GM13976 (cell line): ENCODE data around the gene PTGIS.
"Not testable (repeated sequence)": the region's sequence is repeated elsewhere in the genome, so short reads cannot be mapped to it uniquely, and the experiment has no call there.

Experiments used
- DNase-seq: peaks from one replicate; pipeline ENCODE4 v3.0.0; 2012; ENCODE audit warnings: low spot score
- in situ Hi-C: fragments of 300-500 bp; cut with MboI; formaldehyde crosslinking; loops from one replicate; pipeline ENCODE4 v1.12.0; 2022; ENCODE audit warnings: low sequenced_read_pairs, mixed read lengths, inconsistent platforms; ENCODE audit not compliant: unreplicated experiment
- TF ChIP-seq, protein P1 (sequence below): IDR thresholded peaks from 2 replicates; pipeline ENCODE4 v1.5.1; 2012; ENCODE audit warnings: borderline replicate concordance, mild to moderate bottlenecking; ENCODE audit not compliant: insufficient read depth; ENCODE audit errors: extremely low read depth, missing control alignments, control extremely low read depth

PTGIS gene

DNA sequence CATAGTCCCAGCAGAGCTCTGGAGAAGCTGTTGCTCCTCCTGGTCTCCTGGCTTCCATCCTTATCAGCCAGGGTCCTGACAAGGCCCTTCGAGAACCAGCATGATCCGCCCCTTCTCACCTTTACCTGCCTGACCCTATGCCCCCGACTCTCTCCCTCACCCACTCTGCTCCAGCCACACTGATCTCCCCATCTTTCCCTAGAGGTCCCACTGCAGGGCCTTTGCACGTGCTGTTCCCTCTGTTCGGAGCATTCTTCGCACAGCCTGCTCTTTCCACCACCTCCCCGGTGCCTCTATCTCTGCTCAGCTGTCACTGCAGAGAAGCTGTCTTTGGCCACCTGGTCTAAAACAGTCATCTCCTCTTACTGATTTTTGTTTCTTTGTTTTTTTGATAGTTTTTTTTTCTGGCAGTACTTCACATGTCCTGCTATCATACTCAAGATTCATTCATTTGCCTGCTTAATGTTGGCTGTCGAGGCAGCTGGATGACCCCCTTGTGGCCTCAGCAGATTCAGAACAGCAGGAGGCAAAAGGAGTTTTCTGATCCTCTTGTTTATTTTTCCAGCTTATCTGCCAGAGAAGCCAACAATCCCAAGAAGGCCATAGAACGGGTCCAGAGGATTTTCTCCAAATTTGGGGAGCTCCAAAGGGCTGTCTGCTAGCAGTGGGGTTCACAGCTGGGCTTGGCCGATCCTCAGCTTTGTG, 1.6 kb upstream of the PTGIS start:
- no peak for DNase-seq
- in situ Hi-C loops, result no loop called here
- TF ChIP-seq, protein P1, sequence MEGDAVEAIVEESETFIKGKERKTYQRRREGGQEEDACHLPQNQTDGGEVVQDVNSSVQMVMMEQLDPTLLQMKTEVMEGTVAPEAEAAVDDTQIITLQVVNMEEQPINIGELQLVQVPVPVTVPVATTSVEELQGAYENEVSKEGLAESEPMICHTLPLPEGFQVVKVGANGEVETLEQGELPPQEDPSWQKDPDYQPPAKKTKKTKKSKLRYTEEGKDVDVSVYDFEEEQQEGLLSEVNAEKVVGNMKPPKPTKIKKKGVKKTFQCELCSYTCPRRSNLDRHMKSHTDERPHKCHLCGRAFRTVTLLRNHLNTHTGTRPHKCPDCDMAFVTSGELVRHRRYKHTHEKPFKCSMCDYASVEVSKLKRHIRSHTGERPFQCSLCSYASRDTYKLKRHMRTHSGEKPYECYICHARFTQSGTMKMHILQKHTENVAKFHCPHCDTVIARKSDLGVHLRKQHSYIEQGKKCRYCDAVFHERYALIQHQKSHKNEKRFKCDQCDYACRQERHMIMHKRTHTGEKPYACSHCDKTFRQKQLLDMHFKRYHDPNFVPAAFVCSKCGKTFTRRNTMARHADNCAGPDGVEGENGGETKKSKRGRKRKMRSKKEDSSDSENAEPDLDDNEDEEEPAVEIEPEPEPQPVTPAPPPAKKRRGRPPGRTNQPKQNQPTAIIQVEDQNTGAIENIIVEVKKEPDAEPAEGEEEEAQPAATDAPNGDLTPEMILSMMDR, result no peak

DNA sequence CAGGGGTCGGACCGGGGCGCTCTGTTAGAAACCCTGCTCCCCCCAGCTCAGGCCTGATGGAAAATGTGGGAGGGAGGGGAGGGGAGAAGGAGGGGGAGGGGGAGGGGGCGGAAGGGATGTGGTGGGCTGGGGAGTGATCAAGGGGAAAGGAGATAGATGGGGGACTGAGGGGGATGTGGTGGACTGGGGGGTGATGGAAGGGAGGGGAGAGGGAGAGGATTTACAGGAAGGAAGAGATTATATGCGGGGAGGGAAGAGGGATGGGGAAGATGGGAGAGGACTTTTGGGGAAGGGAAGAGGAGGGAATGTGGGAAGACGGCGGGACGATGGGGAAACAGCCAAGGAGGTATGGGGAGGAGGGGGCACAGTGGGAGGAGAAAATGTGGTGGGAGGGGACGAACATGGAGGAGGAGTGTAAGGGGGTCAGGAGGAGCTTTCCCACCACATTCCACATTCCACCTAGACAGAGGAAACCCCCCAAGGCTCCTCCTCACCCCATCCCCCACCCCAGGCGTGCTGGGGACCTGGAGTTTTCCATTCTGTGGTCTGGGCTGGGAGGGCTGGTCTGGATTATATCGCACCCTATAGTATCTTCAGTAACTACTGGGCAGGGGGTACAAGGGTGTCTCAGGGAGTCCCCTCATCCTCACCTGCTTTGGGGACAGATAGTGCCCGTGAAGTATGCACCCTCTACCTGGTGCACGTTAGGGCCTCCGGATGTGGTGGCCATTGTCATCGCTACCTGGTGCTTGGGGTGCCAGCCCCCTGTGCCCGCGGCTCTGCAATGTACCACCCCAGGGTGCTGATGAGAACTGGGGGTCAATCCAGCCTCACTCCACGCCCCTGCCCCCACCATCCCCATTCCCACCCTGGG, 578 bp upstream of the PTGIS start:
- TF ChIP-seq, protein P1, result no peak
- in situ Hi-C loops, result no loop called here
- no peak for DNase-seq

GRCh38 chr20:49566401-49567364, 1.3 kb downstream of the PTGIS start:
- DNase-seq, result no peak
- TF ChIP-seq, protein P1, result no peak
- in situ Hi-C loops, result no loop called here

DNA sequence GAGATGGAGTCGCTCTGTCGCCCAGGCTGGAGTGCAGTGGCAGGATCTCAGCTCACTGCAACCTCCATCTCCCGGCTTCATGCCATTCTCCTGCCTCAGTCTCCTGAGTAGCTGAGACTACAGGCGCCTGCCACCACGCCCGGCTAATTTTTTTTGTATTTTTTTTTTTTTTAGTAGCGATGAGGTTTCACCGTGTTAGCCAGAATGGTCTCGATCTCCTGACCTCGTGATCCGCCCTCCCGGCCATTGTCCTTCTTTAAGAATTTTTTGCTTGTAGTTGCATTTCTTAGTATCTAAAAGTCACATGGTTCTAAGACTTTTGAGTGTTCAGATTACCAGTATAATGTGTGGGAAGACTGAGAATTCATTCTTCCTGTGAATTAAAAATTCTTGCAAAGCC, 2.9 kb downstream of the PTGIS start:
- in situ Hi-C loops, DNase-seq: not testable (repeated sequence)

- TF ChIP-seq, protein P1, result no peak
- in situ Hi-C loops, result no loop called here
- no peak for DNase-seq
Observed at GRCh38 chr20:49563015-49563980, 4.6 kb downstream of the PTGIS start.

GRCh38 chr20:49562311-49563014, 5.5 kb downstream of the PTGIS start:
- DNase-seq, result no peak
- TF ChIP-seq, protein P1, result no peak
- in situ Hi-C loops, result no loop called here
